Mucosa of descending colon (tissue), 3 donors: Measurements from ENCODE around the gene ELK3. TPM values are rescaled to one million over a fixed set of nuclear protein-coding genes. Genes with fewer than 3 reads are reported as not detected.

Source experiments
- ATAC-seq: fragments of 200-7000 bp; cut with Tn5 transposase; one replicate; pipeline ENCODE4 v1.9.1; 2020; ENCODE audit warnings: mild to moderate bottlenecking, moderate library complexity
- DNase-seq, 3 donors: peaks; one replicate each; pipeline ENCODE4 v3.0.0-alpha.2; 2020
- H3K36me3 ChIP-seq: fragments of 200-600 bp; one replicate; pipeline ENCODE4 v1.8.0; 2021; ENCODE audit warnings: low read depth, mild to moderate bottlenecking
- H3K4me1 ChIP-seq: fragments of 200-600 bp; one replicate; pipeline ENCODE4 v1.8.0; 2021; ENCODE audit warnings: low read depth, mild to moderate bottlenecking
- H3K4me3 ChIP-seq: fragments of 200-600 bp; one replicate; pipeline ENCODE4 v1.8.0; 2021; ENCODE audit warnings: mild to moderate bottlenecking
- H3K9me3 ChIP-seq: fragments of 200-600 bp; one replicate; pipeline ENCODE4 v1.8.0; 2021; ENCODE audit warnings: mild to moderate bottlenecking
- CTCF ChIP-seq: fragments of 200-600 bp; IDR thresholded peaks from one replicate; pipeline ENCODE4 v1.8.0; 2022; ENCODE audit warnings: antibody characterized with exemption, mild to moderate bottlenecking
- intact Hi-C, 2 donors: fragments of 100-400 bp; cut with DNase I in 1 of 2; cut with micrococcal nuclease in 1 of 2; formaldehyde crosslinking; loops; one replicate each; pipeline versions ENCODE4 v1.11.0 to v1.11.1; 2022; cut with DNase I, micrococcal nuclease
- total RNA-seq, 3 donors: library from RNA; stranded (reverse); fragmentation: NEBNext Ultra II Directional in 2 of 3; extraction: Animal tissue kit (Norgen Biotek cat#: 25700) in 2 of 3; gene quantifications; one replicate each; pipeline versions ENCODE4 v1.2.1 to v1.2.4, GENCODE V29; 2021 to 2023
- donor health status: DM: no; HTN: no; CAD: no; lungs with moderate emphysema.
- donor health status: DM: no; HTN: no; CAD: no.
- donor health status: DM: no; HTN: yes; CAD: no.

ELK3 gene
- total RNA-seq, 3 donors from 2014 or later: 7.6 to 17.2 (median 12.0) TPM

- DNase-seq (no peak), ATAC-seq (no peak)
- Histone ChIP-seq H3K36me3 (no peaks in the 10 kb centered on the region), H3K9me3 (no peaks in the 10 kb centered on the region), H3K4me1 (no peaks in the 10 kb centered on the region), H3K4me3 (no peak overlapping the region)
- intact Hi-C loops: no loop called here
- no peak for TF ChIP-seq CTCF
Measured at GRCh38 chr12:96303653-96304052, 109.5 kb downstream of the ELK3 start.

- no peaks in the 10 kb centered on the region for H3K4me1 ChIP-seq
- H3K36me3 ChIP-seq: no peaks in the 10 kb centered on the region
- no peak overlapping the region for H3K4me3 ChIP-seq
- intact Hi-C loops: no loop called here
- ATAC-seq (no peak), DNase-seq (no peak)
- TF ChIP-seq CTCF: no peak
- H3K9me3 ChIP-seq: no peaks in the 10 kb centered on the region
Measured at GRCh38 chr12:96305665-96306064, 111.5 kb downstream of the ELK3 start.

- no peak for TF ChIP-seq CTCF
Measured at GRCh38 chr12:96308881-96309280, 114.7 kb downstream of the ELK3 start.

GRCh38 chr12:96310067-96310466 lies 115.9 kb downstream of the ELK3 start:
- no peaks in the 10 kb centered on the region for H3K9me3 ChIP-seq
- DNase-seq (no peak), ATAC-seq (no peak)
- intact Hi-C loops: loop anchor here in 1 of 2 donors (5.0 kb wide), 1 partner anchor 82 kb away; no protein-coding TSS in a partner anchor
- no peaks in the 10 kb centered on the region for H3K36me3 ChIP-seq
- no peak overlapping the region for H3K4me3 ChIP-seq
- H3K4me1 ChIP-seq: no peaks in the 10 kb centered on the region
- no peak for TF ChIP-seq CTCF

More at GRCh38 chr12:96308881-96309280, 114.7 kb downstream of the ELK3 start:
- intact Hi-C loops: no loop called here
- DNase-seq: no peak
- no peaks in the 10 kb centered on the region for H3K4me1 ChIP-seq
- H3K9me3 ChIP-seq: no peaks in the 10 kb centered on the region
- ATAC-seq: no peak
- no peaks in the 10 kb centered on the region for H3K36me3 ChIP-seq
- no peak overlapping the region for H3K4me3 ChIP-seq

- DNase-seq (no peak), ATAC-seq (no peak)
- TF ChIP-seq CTCF: no peak
- H3K36me3 ChIP-seq: no peaks in the 10 kb centered on the region
- no peak overlapping the region for H3K4me3 ChIP-seq
- intact Hi-C loops: loop anchor here in 1 of 2 donors (5.0 kb wide), 1 partner anchor 81 kb away; no protein-coding TSS in a partner anchor
- no peaks in the 10 kb centered on the region for H3K9me3 ChIP-seq
- no peaks in the 10 kb centered on the region for H3K4me1 ChIP-seq
Measured at GRCh38 chr12:96311191-96311590, 117.0 kb downstream of the ELK3 start.

- Histone ChIP-seq H3K9me3 (no peaks in the 10 kb centered on the region), H3K4me3 (no peak overlapping the region), H3K4me1 (no peaks in the 10 kb centered on the region), H3K36me3 (no peaks in the 10 kb centered on the region)
- intact Hi-C loops: loop anchor here in 1 of 2 donors (5.0 kb wide), 1 partner anchor 79 kb away; no protein-coding TSS in a partner anchor
- ATAC-seq (no peak), DNase-seq (no peak)
- TF ChIP-seq CTCF: no peak
Measured at GRCh38 chr12:96313606-96314005, 119.4 kb downstream of the ELK3 start.
